ENCODE measurements around the gene MYRFL.

MYRFL gene

DNA sequence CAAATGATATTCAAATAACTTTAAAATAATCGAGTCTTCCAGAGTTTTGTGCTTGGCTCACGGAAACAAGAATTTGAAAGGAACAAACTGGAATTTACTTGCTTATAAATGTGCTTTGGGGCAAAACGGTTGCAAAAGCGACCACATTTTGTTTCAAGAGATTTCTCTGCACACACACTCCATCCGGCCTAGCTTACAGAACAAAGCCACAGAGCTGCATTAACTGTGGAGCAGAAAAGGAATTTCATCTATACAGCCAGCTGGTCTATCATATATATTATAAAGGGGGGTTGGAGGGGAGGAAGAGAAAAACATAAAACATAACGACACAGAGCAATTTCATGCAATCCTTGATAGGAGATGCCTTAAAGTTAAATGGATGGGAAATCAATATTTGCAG is 153.0 kb downstream of the MYRFL start:
- H3K27me3 ChIP-seq (ENCODE audit: insufficient read depth, low read length), result no peaks in the 10 kb centered on the region
- no peak overlapping the region for H2AFZ ChIP-seq (ENCODE audit: low read length)
- H3K9ac ChIP-seq (ENCODE audit: low read length), result no peak overlapping the region
- no peaks in the 10 kb centered on the region for H3K4me1 ChIP-seq (ENCODE audit: insufficient read depth, low read length, severe bottlenecking)
- TF ChIP-seq, protein P1, sequence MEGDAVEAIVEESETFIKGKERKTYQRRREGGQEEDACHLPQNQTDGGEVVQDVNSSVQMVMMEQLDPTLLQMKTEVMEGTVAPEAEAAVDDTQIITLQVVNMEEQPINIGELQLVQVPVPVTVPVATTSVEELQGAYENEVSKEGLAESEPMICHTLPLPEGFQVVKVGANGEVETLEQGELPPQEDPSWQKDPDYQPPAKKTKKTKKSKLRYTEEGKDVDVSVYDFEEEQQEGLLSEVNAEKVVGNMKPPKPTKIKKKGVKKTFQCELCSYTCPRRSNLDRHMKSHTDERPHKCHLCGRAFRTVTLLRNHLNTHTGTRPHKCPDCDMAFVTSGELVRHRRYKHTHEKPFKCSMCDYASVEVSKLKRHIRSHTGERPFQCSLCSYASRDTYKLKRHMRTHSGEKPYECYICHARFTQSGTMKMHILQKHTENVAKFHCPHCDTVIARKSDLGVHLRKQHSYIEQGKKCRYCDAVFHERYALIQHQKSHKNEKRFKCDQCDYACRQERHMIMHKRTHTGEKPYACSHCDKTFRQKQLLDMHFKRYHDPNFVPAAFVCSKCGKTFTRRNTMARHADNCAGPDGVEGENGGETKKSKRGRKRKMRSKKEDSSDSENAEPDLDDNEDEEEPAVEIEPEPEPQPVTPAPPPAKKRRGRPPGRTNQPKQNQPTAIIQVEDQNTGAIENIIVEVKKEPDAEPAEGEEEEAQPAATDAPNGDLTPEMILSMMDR (IDR thresholded peaks at IDR 0.05; ENCODE audit: low read length), result no peak
- TF ChIP-seq EZH2 (IDR thresholded peaks at IDR 0.05; ENCODE audit: borderline replicate concordance, low read length), result no peak
- no peak overlapping the region for H3K27ac ChIP-seq (ENCODE audit: low read depth, low read length, poor library complexity, severe bottlenecking)
- H3K4me3 ChIP-seq (ENCODE audit: low read depth, low read length, poor library complexity, severe bottlenecking), result no peak overlapping the region
- no peak overlapping the region for H3K4me2 ChIP-seq (ENCODE audit: low read length)
- H3K9me3 ChIP-seq (ENCODE audit: low read length), result no peaks in the 10 kb centered on the region
- H3F3A ChIP-seq (ENCODE audit: insufficient read depth, low read length), result no peaks in the 10 kb centered on the region
- H3K36me3 ChIP-seq (ENCODE audit: insufficient read depth, low read length), result no peaks in the 10 kb centered on the region
- no peaks in the 10 kb centered on the region for H4K20me1 ChIP-seq (ENCODE audit: insufficient read depth, low read length)
- no peaks in the 10 kb centered on the region for H3K79me2 ChIP-seq (ENCODE audit: insufficient read depth, low read length)
- no peaks in the 10 kb centered on the region for H3K9me2 ChIP-seq (ENCODE audit: low read depth, low read length)

DNA sequence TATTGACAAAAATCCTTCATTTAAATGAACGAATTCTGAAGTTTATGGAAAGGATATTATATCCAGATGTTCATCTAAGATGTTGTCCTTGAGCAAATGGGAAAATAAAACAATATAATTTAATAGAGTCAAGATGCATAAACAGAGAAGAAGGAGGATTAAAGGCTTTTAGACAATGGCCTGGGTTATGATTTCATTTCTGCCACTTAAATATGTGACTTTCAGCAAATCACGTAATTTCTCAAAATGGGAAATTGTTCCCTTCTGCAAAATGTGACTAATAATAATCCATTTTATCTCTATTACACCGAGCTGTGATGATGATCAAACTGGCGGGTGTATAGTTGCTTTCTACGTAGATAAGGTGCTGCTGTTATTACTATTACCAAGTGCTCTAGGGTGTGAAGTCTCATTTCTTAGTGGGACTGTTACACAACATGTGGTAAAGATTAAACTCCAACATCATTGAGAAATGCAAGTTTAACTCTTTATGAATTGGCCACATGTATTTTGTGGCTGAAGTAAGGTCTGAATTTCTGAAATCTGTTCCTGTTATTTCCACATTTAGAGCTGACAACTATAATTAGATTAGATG is 157.0 kb downstream of the MYRFL start:
- Histone ChIP-seq H2AFZ (ENCODE audit: low read length) (no peak overlapping the region), H3K9ac (ENCODE audit: low read length) (no peak overlapping the region), H3K4me3 (ENCODE audit: low read depth, low read length, poor library complexity, severe bottlenecking) (no peak overlapping the region), H3K27me3 (ENCODE audit: insufficient read depth, low read length) (no peaks in the 10 kb centered on the region), H3K36me3 (ENCODE audit: insufficient read depth, low read length) (no peaks in the 10 kb centered on the region), H3F3A (ENCODE audit: insufficient read depth, low read length) (no peaks in the 10 kb centered on the region), H4K20me1 (ENCODE audit: insufficient read depth, low read length) (no peaks in the 10 kb centered on the region), H3K4me2 (ENCODE audit: low read length) (no peak overlapping the region), H3K9me2 (ENCODE audit: low read depth, low read length) (no peaks in the 10 kb centered on the region), H3K9me3 (ENCODE audit: low read length) (0 out of 2 replicates have a peak, but pooled peaks cover 7% of the 10 kb centered on the region), H3K27ac (ENCODE audit: low read depth, low read length, poor library complexity, severe bottlenecking) (no peak overlapping the region), H3K4me1 (ENCODE audit: insufficient read depth, low read length, severe bottlenecking) (peaks cover under 1% of the 10 kb centered on the region), H3K79me2 (ENCODE audit: insufficient read depth, low read length) (no peaks in the 10 kb centered on the region)
- TF ChIP-seq EZH2 (IDR thresholded peaks at IDR 0.05; ENCODE audit: borderline replicate concordance, low read length), result no peak
- TF ChIP-seq, protein P1 (IDR thresholded peaks at IDR 0.05; ENCODE audit: low read length), result no peak

- H3K4me2 ChIP-seq (ENCODE audit: low read length), result no peak overlapping the region
- 0 out of 2 replicates have a peak, but pooled peaks cover 7% of the 10 kb centered on the region for H3K9me3 ChIP-seq (ENCODE audit: low read length)
- H3K79me2 ChIP-seq (ENCODE audit: insufficient read depth, low read length), result no peaks in the 10 kb centered on the region
- H3K9me2 ChIP-seq (ENCODE audit: low read depth, low read length), result no peaks in the 10 kb centered on the region
- H3K36me3 ChIP-seq (ENCODE audit: insufficient read depth, low read length), result no peaks in the 10 kb centered on the region
- no peak overlapping the region for H2AFZ ChIP-seq (ENCODE audit: low read length)
- H3K9ac ChIP-seq (ENCODE audit: low read length), result no peak overlapping the region
- no peak overlapping the region for H3K4me3 ChIP-seq (ENCODE audit: low read depth, low read length, poor library complexity, severe bottlenecking)
- H3K4me1 ChIP-seq (ENCODE audit: insufficient read depth, low read length, severe bottlenecking), result peaks cover 24% of the 10 kb centered on the region
- no peaks in the 10 kb centered on the region for H3K27me3 ChIP-seq (ENCODE audit: insufficient read depth, low read length)
- no peak for TF ChIP-seq EZH2 (IDR thresholded peaks at IDR 0.05; ENCODE audit: borderline replicate concordance, low read length)
- TF ChIP-seq, protein P1 (IDR thresholded peaks at IDR 0.05; ENCODE audit: low read length), result no peak
- H4K20me1 ChIP-seq (ENCODE audit: insufficient read depth, low read length), result no peaks in the 10 kb centered on the region
- H3F3A ChIP-seq (ENCODE audit: insufficient read depth, low read length), result no peaks in the 10 kb centered on the region
- no peak overlapping the region for H3K27ac ChIP-seq (ENCODE audit: low read depth, low read length, poor library complexity, severe bottlenecking)
Observed at GRCh38 chr12:69984241-69984640, 159.2 kb downstream of the MYRFL start.

All from OCI-LY1 (cell line).